HCT116 (cell line): ENCODE measurements around the gene SLC2A5.

Experiments used
- CTCF ChIP-seq, 3 experiments: fragments of 200-600 bp in 1 of 3; sonication (generic) in 1 of 3; IDR thresholded peaks in 2 of 3; conservative IDR thresholded peaks in 1 of 3; 2 replicates each; pipeline ENCODE4 v1.5.1; 2012 to 2017; ENCODE audit warnings: low read depth in 2 of 3, low read length in 2 of 3, antibody characterized with exemption in 1 of 3, borderline replicate concordance in 1 of 3, control low read depth in 1 of 3, mild to moderate bottlenecking in 1 of 3, mixed read lengths in 1 of 3, mixed run types in 1 of 3, moderate library complexity in 1 of 3; ENCODE audit not compliant: insufficient read depth in 1 of 3
- RAD21 ChIP-seq: IDR thresholded peaks from 2 replicates; pipeline ENCODE4 v1.6.1; 2012; ENCODE audit warnings: low read depth, mild to moderate bottlenecking
- ZNF274 ChIP-seq: fragments of 200-500 bp; sonication (Bioruptor generic); IDR thresholded peaks from 2 replicates; pipeline ENCODE4 v1.6.1; 2014; ENCODE audit warnings: mild to moderate bottlenecking, low read depth, low read length, inconsistent platforms

GRCh38 chr1:9009438-9010370 lies 59.7 kb downstream of the SLC2A5 start:
- TF ChIP-seq ZNF274, result no peak
- TF ChIP-seq RAD21, result peak; percentile 68
- TF ChIP-seq CTCF (IDR thresholded peaks at IDR 0.05 in 2 of 3, conservative IDR thresholded peaks at IDR 0.05 in 1 of 3; ENCODE audit: borderline replicate concordance in 1 of 3, insufficient read depth in 1 of 3, low read depth in 2 of 3, low read length in 2 of 3), result peak; percentile 32 to 86 (median 84); a peak in 5 of 6 replicates
